AG09319 (cell line): Measurements from ENCODE around the gene POLD4.

ENCODE experiments used
- DNase-seq: peaks from one replicate; pipeline ENCODE4 v3.0.0-alpha.2; 2010; ENCODE audit warnings: low read depth; ENCODE audit errors: extremely low read depth
- TF ChIP-seq, protein P1 (sequence below): IDR thresholded peaks from 2 replicates; pipeline ENCODE4 v1.5.1; 2011; ENCODE audit warnings: low read depth, mild to moderate bottlenecking, inconsistent platforms, low read length, moderate library complexity

The POLD4 gene

DNA sequence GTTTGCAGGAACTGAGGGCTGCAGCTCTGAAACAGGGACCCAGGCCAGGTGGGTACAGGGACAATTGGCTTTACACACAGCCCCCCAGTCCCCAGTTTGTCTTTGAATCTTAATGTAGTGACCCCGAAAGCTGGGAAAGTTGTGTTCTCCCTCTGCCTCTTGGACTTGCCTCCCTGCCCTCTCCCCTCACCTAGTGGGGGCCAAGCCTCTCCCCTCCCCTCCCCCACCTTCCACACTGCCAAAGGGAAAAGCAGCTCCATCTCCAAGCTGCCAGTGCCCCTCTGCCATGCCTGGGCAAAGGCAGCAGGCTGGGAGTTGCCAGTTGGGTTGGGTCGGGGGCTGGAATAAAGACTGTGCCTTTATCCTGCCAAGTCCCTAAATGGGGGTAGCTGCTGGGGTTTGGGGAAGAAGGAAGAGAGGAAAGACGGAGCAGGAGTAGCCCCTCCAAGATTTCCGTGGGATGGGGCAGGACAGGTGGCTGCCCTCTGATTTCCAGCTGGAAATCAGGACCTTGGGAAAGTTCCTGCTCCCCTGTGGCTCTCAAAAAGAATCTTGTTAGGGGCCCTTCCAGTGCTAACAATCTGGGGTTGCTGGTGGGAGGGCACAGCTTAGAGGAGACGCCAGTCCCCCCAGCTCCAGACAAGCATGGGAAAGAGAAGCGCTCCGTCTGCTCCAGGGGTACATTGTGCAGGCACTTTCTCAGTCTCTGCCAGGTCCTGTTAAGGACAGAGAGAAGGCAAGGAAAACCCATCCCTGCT, 22.9 kb upstream of the POLD4 start:
- TF ChIP-seq, protein P1, sequence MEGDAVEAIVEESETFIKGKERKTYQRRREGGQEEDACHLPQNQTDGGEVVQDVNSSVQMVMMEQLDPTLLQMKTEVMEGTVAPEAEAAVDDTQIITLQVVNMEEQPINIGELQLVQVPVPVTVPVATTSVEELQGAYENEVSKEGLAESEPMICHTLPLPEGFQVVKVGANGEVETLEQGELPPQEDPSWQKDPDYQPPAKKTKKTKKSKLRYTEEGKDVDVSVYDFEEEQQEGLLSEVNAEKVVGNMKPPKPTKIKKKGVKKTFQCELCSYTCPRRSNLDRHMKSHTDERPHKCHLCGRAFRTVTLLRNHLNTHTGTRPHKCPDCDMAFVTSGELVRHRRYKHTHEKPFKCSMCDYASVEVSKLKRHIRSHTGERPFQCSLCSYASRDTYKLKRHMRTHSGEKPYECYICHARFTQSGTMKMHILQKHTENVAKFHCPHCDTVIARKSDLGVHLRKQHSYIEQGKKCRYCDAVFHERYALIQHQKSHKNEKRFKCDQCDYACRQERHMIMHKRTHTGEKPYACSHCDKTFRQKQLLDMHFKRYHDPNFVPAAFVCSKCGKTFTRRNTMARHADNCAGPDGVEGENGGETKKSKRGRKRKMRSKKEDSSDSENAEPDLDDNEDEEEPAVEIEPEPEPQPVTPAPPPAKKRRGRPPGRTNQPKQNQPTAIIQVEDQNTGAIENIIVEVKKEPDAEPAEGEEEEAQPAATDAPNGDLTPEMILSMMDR = no peak
- DNase-seq = no peak

DNA sequence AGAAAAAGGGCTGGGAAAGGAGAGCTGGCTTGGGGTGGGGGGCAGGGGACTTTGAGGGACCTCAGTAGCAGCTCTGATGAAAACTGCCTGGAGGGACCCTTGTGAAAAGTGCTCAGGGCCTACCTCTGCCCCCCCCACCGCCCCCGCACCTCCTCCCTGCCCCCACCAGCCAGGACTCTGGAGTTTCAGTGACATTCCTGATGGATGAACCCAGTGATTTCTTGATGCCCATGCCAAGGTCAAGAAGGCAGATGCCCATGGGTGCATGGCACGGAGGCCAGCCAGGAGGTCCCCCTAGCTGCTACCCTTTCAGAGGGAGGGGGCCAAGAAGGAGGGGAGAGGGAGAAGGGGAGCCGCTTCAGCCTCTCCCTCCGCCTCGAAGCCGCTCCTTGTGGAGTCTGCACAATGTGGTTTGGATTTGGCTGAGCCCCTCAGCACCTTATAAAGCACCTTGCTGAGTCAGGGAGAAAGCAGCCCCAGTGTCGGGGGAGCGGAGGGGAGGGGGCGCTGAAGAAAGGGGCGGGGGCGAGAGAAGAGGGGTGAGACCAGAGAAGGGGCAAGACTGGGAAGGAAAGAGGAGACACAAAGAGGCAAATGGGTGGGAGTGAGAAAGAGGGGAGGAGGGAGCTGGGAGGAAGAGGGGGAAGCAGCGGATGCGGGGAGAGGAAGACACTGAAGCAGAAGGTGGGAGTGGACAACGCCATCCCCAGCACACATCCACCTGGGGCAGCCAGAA, 22.1 kb upstream of the POLD4 start:
- DNase-seq = no peak
- TF ChIP-seq, protein P1 = no peak

DNA sequence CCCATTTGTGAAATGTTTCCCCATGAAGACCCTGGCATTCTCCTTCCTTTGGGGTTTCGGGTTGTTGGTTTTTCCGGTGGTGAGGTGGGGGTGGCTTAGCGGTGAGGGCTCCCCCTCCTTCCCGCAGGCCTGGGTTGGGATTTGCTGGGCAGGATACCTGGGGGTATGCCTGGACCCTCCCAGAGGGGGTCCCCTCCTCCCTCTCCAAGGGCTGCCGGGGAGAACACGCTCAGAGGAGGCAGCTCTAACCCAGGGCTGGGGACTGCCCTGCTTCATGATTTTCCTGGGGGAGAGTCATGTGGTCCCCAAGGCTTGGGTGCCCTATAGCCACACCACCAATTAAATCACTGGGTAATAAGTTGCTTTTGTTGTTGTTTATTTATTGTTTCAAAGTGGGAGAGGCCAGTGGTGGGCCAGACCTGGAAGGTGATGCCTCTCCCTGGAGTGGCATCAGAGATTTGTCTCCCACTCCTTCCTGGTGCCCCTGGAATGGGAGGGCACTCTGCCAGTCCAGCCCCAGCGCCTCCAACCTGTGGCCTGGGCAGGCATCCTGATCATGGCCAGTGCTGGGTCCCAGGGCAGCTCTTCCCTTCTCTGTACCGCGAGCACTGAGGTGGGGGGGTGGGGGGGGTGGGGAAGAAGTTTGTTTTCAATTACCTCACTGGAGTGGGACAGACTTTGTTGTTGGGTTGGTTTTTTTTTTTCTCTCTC, 21.4 kb upstream of the POLD4 start:
- TF ChIP-seq, protein P1 = no peak
- no peak for DNase-seq

DNA sequence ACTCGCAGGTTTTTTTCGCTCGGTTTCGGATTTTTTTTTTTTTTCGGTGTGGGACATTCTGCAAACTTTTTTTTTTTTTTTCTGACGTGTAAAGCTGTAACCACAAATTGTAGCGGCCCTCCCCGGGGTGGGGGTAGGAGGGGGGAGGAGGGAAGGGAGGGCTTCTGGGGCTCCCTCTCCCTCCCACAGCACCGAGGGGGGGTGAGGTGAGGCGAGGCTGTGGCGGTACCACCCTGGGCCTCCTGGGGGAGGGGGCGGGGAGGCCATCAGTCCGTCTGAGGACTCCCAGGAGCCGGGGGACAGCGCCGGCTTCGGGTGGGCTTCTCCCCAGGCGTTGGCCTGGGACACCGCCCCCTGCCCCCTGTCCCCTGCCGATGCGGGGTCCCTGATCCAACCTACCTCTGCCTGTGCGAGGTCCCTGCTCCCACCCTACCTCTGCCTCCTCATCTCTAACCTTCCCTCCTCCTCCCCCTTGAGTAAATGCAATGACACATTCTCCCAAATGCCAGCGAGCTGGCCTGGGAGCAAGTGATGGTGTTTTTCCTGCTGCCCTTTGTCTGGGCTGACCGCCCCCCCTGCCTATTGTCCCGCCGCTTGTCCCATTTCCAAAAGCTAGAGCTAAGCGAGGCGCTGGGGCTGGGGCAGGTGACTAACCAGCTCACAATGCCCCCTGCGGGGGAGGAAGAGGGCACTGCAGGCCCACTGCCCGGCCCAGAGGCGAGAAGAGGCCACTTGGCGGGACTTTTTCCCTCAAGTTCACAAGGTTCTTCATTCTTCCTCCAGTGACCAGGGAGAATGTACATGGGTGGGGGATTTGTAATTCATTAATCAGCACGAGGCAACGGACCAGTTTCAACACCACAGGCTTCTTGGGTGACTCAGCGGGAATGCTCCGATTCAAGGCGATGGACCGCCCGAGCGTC, 20.6 kb upstream of the POLD4 start:
- TF ChIP-seq, protein P1 = peak; percentile 49
- peak; percentile 91 for DNase-seq

DNA sequence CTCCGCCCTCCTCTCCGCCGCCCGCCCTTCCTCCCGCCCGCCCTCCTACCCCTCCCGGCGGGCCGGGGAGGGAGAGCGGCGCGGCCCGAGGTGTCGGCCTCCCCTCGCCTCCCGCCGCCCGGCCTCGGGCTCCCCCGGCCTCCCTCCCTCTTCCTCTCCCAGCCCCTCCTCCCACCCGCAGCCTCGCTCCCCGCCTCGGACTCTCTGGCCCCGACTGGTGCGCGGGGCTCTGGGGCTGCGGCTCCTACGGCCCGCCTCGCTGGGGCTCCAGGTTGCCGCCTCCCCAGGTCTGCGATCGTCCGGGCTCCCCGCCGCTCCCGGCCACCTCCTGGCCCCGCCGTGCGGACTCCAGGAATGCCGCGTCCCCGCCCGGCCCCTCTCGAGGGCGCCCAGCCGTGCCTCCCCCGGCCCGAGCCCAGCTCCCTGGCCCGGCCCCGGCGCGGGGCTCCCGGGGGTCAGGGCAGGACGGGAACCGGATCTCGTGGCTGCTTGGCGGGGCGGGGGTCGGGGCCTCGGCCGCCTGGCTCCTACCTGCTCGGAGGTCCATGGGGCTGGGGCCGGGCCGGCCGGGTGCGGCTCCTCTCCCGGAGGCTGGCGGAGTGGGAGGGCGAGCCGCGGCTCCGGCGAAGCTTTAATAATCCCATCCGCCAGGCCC, 19.8 kb upstream of the POLD4 start, which contains the start of gene CLCF1:
CLCF1 (minus strand) TSS at position 606 of the 655 bp plus-strand sequence; CDS start at position 547, 59 bp downstream.
- no peak for DNase-seq
- TF ChIP-seq, protein P1 = no peak

DNA sequence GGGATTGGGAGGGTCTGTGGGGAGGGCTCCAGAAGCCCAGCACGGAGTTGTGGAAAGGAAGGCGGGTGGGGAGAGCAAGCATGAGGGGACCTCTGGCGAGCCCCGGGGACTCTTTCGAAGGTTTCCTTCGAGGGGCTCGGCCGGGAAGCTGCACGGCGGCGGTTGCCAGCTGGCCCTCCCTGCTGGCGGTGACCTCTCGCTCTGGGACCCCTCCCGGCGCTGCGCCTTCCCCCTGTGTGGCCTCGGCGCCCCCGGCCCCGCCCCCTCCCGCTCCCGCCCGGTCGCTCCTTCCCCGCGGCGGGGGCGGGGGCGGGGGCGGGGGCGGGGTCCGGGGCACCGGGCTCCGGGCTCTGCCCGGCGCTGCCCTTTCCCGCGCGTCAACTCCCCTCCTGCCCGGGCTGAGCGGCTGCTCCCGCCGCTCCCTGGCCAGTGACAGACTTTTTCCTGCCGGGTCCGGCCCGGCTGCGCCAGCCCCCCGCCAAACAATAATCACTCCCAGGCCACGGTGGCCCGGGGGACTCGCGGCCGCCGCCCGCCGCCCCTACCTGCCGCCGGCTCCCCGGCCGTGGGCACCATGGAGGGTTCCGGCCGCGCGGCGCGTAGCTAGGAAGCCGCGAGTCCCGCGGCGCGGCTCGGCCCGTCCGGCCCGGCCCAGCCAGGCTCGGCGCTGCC, 19.1 kb upstream of the POLD4 start:
- TF ChIP-seq, protein P1 = no peak
- DNase-seq = no peak
